Adrenal gland (tissue), 5 donors: ENCODE data around the gene TMEM236.
"Not testable (repeated sequence)": the region's sequence is repeated elsewhere in the genome, so short reads cannot be mapped to it uniquely, and the experiment has no call there.

Experiments
- POLR2A ChIP-seq, 2 donors: fragments of 450-650 bp; IDR thresholded peaks; one replicate each; pipeline ENCODE4 v1.6.1; 2017; ENCODE audit warnings: antibody characterized with exemption in 2 of 2, mild to moderate bottlenecking in 2 of 2, moderate library complexity in 1 of 2
- TF ChIP-seq, protein P1 (sequence below), 6 experiments: fragments of 450-650 bp in 4 of 6; fragments of 200-600 bp in 2 of 6; sonication (generic) in 1 of 6; IDR thresholded peaks; 1 replicate in 5 of 6; 2 replicates in 1 of 6; pipeline versions ENCODE4 v1.5.1 to v1.8.0; 2016 to 2021; ENCODE audit warnings: antibody characterized with exemption in 6 of 6, mild to moderate bottlenecking in 2 of 6, moderate library complexity in 1 of 6
- donor health status: DM: no; HTN: no; CAD: no.

DNA sequence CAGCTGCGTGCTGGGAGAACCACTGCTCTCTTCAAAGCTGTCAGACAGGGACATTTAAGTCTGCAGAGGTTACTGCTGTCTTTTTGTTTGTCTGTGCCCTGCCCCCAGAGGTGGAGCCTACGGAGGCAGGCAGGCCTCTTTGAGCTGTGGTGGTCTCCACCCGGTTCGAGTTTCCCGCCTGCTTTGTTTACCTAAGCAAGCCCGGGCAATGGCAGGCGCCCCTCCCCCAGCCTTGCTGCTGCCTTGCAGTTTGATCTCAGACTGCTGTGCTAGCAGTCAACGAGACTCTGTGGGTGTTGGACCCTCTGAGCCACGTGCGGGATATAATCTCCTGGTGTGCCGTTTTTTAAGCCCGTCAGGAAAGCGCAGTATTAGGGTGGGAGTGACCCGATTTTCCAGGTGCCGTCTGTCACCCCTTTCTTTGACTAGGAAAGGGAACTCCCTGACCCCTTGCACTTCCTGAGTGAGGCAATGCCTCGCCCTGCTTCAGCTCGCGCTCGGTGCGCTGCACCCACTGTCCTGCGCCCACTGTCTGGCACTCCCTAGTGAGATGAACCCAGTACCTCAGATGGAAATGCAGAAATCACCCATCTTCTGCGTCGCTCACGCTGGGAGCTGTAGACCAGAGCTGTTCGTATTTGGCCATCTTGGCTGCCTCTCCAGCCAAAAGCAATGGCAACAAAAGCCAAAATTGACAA lies 29.5 kb upstream of the TMEM236 start:
- TF ChIP-seq, protein P1, sequence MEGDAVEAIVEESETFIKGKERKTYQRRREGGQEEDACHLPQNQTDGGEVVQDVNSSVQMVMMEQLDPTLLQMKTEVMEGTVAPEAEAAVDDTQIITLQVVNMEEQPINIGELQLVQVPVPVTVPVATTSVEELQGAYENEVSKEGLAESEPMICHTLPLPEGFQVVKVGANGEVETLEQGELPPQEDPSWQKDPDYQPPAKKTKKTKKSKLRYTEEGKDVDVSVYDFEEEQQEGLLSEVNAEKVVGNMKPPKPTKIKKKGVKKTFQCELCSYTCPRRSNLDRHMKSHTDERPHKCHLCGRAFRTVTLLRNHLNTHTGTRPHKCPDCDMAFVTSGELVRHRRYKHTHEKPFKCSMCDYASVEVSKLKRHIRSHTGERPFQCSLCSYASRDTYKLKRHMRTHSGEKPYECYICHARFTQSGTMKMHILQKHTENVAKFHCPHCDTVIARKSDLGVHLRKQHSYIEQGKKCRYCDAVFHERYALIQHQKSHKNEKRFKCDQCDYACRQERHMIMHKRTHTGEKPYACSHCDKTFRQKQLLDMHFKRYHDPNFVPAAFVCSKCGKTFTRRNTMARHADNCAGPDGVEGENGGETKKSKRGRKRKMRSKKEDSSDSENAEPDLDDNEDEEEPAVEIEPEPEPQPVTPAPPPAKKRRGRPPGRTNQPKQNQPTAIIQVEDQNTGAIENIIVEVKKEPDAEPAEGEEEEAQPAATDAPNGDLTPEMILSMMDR (IDR thresholded peaks at IDR 0.05): not testable (repeated sequence)
- TF ChIP-seq POLR2A (IDR thresholded peaks at IDR 0.05): not testable (repeated sequence)
